Parathyroid adenoma (tissue), 2 donors: ENCODE data around the gene TXNRD2.

Experiments
- H2AFZ ChIP-seq: fragments of 300-600 bp; sonication (generic); one replicate; pipeline ENCODE4 v1.7.0; 2017; ENCODE audit warnings: antibody characterized with exemption, mild to moderate bottlenecking
- H3K27ac ChIP-seq: fragments of 300-600 bp; sonication (generic); one replicate; pipeline ENCODE4 v1.7.0; 2017
- H3K27me3 ChIP-seq: fragments of 300-600 bp; sonication (generic); one replicate; pipeline ENCODE4 v1.7.0; 2017; ENCODE audit warnings: low read length; ENCODE audit not compliant: control insufficient read depth, insufficient read depth
- H3K36me3 ChIP-seq: fragments of 300-600 bp; sonication (generic); one replicate; pipeline ENCODE4 v1.7.0; 2017; ENCODE audit warnings: low read length; ENCODE audit not compliant: control insufficient read depth, insufficient read depth
- H3K4me1 ChIP-seq: fragments of 300-600 bp; sonication (generic); one replicate; pipeline ENCODE4 v1.7.0; 2017; ENCODE audit warnings: control low read depth
- H3K4me2 ChIP-seq: fragments of 300-600 bp; sonication (generic); one replicate; pipeline ENCODE4 v1.7.0; 2017; ENCODE audit warnings: low read length
- H3K4me3 ChIP-seq: fragments of 300-600 bp; sonication (generic); one replicate; pipeline ENCODE4 v1.7.0; 2017; ENCODE audit warnings: low read depth, low read length
- H3K79me2 ChIP-seq: fragments of 300-600 bp; sonication (generic); one replicate; pipeline ENCODE4 v1.7.0; 2017; ENCODE audit warnings: control low read depth
- H3K9ac ChIP-seq: fragments of 300-600 bp; sonication (generic); one replicate; pipeline ENCODE4 v1.7.0; 2017; ENCODE audit warnings: mild to moderate bottlenecking
- H3K9me3 ChIP-seq: fragments of 300-600 bp; sonication (generic); one replicate; pipeline ENCODE4 v1.7.0; 2017; ENCODE audit warnings: low read length; ENCODE audit not compliant: control insufficient read depth
- TF ChIP-seq, protein P1 (sequence below): fragments of 300-600 bp; sonication (generic); IDR thresholded peaks from one replicate; pipeline ENCODE4 v1.7.0; 2017; ENCODE audit warnings: antibody characterized with exemption, mild to moderate bottlenecking
- donor health status: primary hyperparathyroidism.

TXNRD2 gene

DNA sequence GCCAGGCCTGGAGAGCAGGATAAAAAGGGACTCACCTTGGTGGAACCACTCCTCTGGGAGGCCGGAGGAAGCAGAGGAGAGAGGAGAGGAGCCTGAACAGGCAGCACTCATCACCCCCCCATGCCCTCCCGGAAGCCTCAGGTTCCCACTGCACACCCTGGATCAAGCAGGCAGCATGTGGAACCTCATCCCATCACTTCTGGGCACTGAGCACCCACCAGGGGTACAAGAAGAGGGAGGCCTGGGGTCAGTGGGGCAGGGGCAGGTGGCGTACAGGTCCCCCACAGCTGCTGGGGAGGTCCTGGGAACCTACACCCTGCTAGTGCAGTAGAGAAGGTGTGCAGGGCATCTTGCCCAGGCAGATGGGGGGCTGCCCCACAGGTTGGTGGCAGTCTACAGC is 35.1 kb upstream of the TXNRD2 start:
- H2AFZ ChIP-seq, result no peak overlapping the region
- H3K4me1 ChIP-seq, result no peaks in the 10 kb centered on the region
- no peaks in the 10 kb centered on the region for H3K27me3 ChIP-seq
- no peak overlapping the region for H3K9ac ChIP-seq
- no peaks in the 10 kb centered on the region for H3K9me3 ChIP-seq
- TF ChIP-seq, protein P1, sequence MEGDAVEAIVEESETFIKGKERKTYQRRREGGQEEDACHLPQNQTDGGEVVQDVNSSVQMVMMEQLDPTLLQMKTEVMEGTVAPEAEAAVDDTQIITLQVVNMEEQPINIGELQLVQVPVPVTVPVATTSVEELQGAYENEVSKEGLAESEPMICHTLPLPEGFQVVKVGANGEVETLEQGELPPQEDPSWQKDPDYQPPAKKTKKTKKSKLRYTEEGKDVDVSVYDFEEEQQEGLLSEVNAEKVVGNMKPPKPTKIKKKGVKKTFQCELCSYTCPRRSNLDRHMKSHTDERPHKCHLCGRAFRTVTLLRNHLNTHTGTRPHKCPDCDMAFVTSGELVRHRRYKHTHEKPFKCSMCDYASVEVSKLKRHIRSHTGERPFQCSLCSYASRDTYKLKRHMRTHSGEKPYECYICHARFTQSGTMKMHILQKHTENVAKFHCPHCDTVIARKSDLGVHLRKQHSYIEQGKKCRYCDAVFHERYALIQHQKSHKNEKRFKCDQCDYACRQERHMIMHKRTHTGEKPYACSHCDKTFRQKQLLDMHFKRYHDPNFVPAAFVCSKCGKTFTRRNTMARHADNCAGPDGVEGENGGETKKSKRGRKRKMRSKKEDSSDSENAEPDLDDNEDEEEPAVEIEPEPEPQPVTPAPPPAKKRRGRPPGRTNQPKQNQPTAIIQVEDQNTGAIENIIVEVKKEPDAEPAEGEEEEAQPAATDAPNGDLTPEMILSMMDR, result no peak
- H3K27ac ChIP-seq, result no peak overlapping the region
- no peaks in the 10 kb centered on the region for H3K36me3 ChIP-seq
- H3K79me2 ChIP-seq, result no peaks in the 10 kb centered on the region
- H3K4me3 ChIP-seq, result no peak overlapping the region
- no peak overlapping the region for H3K4me2 ChIP-seq

DNA sequence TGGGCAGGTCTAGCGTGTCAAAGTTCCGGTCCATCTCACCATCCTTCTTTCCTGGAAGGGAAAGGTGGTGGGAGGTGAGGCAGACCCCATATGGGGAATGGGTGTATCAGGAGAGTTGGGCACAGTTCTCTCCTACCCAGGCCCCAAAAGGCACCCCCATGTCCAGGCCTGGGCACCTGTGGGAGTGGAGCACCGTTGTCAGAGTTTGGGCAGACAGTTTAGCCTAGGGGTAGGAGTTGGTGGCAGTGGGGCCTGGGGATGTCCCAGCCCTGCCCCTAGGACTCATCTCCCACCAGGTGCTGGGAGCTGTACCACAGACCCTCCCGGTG is 34.1 kb upstream of the TXNRD2 start:
- Histone ChIP-seq H3K9ac (no peak overlapping the region), H3K4me1 (no peaks in the 10 kb centered on the region), H3K79me2 (no peaks in the 10 kb centered on the region), H3K27me3 (no peaks in the 10 kb centered on the region), H2AFZ (no peak overlapping the region), H3K9me3 (no peaks in the 10 kb centered on the region), H3K4me2 (no peak overlapping the region), H3K36me3 (no peaks in the 10 kb centered on the region), H3K4me3 (no peak overlapping the region), H3K27ac (no peak overlapping the region)
- TF ChIP-seq, protein P1, result no peak

DNA sequence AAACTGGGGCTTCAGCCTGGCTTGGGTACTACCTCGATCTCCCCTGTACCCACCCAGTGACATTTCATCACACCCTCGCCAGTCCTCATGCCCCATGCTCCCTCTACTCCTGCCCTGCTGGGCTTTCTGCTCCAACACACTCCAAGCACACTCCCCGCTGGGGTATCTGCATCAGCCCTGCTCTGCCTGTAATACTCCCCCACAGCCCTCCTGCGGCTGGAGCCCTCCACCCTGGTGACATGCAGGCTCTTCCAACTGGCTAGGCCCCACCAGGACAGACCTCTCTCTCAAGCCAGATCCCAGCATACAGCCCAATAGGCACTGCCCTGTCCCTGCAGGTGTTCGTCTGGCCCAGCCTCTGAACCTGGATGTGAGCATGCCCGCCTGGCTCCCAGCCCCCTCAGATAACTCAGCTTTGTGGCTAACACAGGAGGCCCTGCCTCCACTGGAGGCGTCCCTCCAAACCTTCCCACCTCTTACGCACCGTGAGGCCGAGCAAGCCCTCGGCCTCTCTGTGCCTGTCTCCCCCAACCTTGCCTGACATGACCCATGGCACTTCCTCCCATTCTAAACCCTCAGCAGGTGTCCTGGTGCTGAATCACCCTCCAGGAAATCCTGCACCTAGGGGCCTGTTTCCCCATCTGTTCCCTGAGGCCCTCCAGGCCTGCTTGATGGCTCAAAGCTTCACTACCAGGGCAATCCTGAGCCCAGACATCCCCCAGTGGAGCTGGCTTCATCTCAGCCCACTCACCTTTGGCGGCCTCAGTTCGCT is 33.5 kb upstream of the TXNRD2 start:
- H3K4me2 ChIP-seq, result no peak overlapping the region
- H3K9me3 ChIP-seq, result no peaks in the 10 kb centered on the region
- no peaks in the 10 kb centered on the region for H3K36me3 ChIP-seq
- H3K4me1 ChIP-seq, result no peaks in the 10 kb centered on the region
- TF ChIP-seq, protein P1, result no peak
- H3K27me3 ChIP-seq, result no peaks in the 10 kb centered on the region
- no peaks in the 10 kb centered on the region for H3K79me2 ChIP-seq
- H3K27ac ChIP-seq, result no peak overlapping the region
- H3K4me3 ChIP-seq, result no peak overlapping the region
- H3K9ac ChIP-seq, result no peak overlapping the region
- no peak overlapping the region for H2AFZ ChIP-seq

DNA sequence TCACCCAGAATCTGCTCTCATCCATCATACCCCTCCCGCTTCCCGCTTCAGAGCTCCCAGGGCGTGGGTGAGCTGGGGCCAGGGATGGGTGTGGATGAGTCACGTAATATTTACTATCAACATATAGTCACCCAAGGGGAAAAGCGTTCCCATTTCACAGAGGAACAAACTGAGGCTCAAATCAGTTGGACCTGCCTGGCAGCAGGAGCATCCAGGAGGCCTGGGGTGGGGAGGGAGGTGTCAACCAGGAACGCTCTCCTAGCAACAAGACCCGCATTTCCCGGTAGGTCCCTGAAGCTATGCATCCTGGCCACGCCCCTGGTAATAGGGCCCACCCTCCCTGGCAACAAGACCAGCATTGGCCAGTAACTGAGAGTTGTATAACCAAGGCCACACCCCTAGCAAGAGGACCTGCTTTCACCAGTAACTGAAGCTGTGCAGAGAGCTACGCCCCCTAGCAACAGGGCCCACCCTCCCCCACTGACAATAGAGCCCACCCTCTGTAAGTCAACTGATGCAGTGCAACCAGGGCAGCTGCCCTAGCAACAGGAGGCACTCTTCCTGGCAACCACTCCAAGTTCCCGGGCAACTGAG is 32.7 kb upstream of the TXNRD2 start:
- Histone ChIP-seq H3K4me1 (no peaks in the 10 kb centered on the region), H3K27ac (no peak overlapping the region), H3K79me2 (no peaks in the 10 kb centered on the region), H3K4me3 (no peak overlapping the region), H3K27me3 (no peaks in the 10 kb centered on the region), H3K9ac (no peak overlapping the region), H3K36me3 (no peaks in the 10 kb centered on the region), H3K4me2 (no peak overlapping the region), H3K9me3 (no peaks in the 10 kb centered on the region), H2AFZ (no peak overlapping the region)
- TF ChIP-seq, protein P1, result no peak
